Heart right ventricle (tissue), 16 donors: ENCODE data around the gene MTURN. TPM values are rescaled to one million over a fixed set of nuclear protein-coding genes. Genes with fewer than 3 reads are reported as not detected.

Experiments
- ATAC-seq, 8 donors: fragments of 200-7000 bp; cut with Tn5 transposase; one replicate each; pipeline ENCODE4 v1.9.1; 2020; ENCODE audit warnings: mild to moderate bottlenecking in 8 of 8, moderate library complexity in 8 of 8, moderate number of reproducible peaks in 1 of 8
- DNase-seq, 2 donors: peaks; one replicate each; pipeline ENCODE4 v3.0.0-alpha.2; 2020
- H3K27ac ChIP-seq, 10 donors: fragments of 200-600 bp; sonication (generic) in 2 of 10; one replicate each; pipeline versions ENCODE4 v1.5.0 to v1.8.0; 2020 to 2022; ENCODE audit warnings: mild to moderate bottlenecking in 3 of 10
- H3K27me3 ChIP-seq, 7 donors: fragments of 200-600 bp; one replicate each; pipeline ENCODE4 v1.8.0; 2021 to 2022; ENCODE audit warnings: mild to moderate bottlenecking in 2 of 7
- H3K36me3 ChIP-seq, 9 donors: fragments of 200-600 bp; sonication (generic) in 1 of 9; one replicate each; pipeline versions ENCODE4 v1.5.0 to v1.8.0; 2020 to 2022; ENCODE audit warnings: mild to moderate bottlenecking in 2 of 9
- H3K4me1 ChIP-seq, 9 donors: fragments of 200-600 bp; sonication (generic) in 1 of 9; one replicate each; pipeline versions ENCODE4 v1.5.0 to v1.8.0; 2020 to 2022; ENCODE audit warnings: mild to moderate bottlenecking in 4 of 9
- H3K4me3 ChIP-seq, 10 donors: fragments of 200-600 bp; sonication (generic) in 2 of 10; one replicate each; pipeline versions ENCODE4 v1.5.0 to v1.8.0; 2020 to 2022; ENCODE audit warnings: mild to moderate bottlenecking in 7 of 10, moderate library complexity in 2 of 10
- H3K9me3 ChIP-seq, 11 donors: fragments of 200-600 bp in 10 of 11; sonication (generic) in 2 of 11; one replicate each; pipeline versions ENCODE4 v1.5.0 to v1.8.0; 2013 to 2022; ENCODE audit warnings: mild to moderate bottlenecking in 2 of 11, control low read depth in 1 of 11, moderate library complexity in 1 of 11
- WGBS, 2 donors: extraction: QIAGEN DNeasy Blood & Tissue Kit; methylation state at CpG; one replicate each; pipeline ENCODE4 v1.1.7; 2013; ENCODE audit warnings: inconsistent platforms in 1 of 2; 5-methylcytosine and 5-hydroxymethylcytosine counted together
- intact Hi-C, 10 donors: fragments of 100-400 bp; cut with DNase I; formaldehyde crosslinking; loops; one replicate each; pipeline versions ENCODE4 v1.11.1 to v1.14.2; 2022
- polyA plus RNA-seq, 2 donors: library from polyadenylated mRNA; stranded (reverse); fragments of 200-250 nt; gene quantifications; one replicate each; pipeline ENCODE4 v1.2.3, GENCODE V29; 2013
- total RNA-seq, 10 donors: library from RNA; stranded (reverse); fragmentation: NEBNext Ultra II Directional in 3 of 10; extraction: Animal tissue kit (Norgen Biotek cat#: 25700) in 3 of 10; gene quantifications; one replicate each; pipeline versions ENCODE4 v1.2.1 to v1.2.4, GENCODE V29; 2021 to 2023
- TF ChIP-seq, protein P1 (sequence below), 9 donors: fragments of 200-600 bp; sonication (generic) in 2 of 9; IDR thresholded peaks; one replicate each; pipeline versions ENCODE4 v1.5.0 to v1.8.0; 2021 to 2022; ENCODE audit warnings: antibody characterized with exemption in 9 of 9, mild to moderate bottlenecking in 5 of 9, moderate library complexity in 1 of 9
- donor health status: Arrhythmogenic right ventricular cardiomyopathy.
- donor health status: ischemic (EF 13 %, LVEDD 7.1; RV severe dilation, severe dysfunction).
- donor health status: healthy with polysubstance abuse.
- donor health status: DM: no; HTN: yes; CAD: no.
- donor health status: DM: no; HTN: no; CAD: no.
- donor health status: ischemic (EF 25% LVEDD 6.9; RV normal size, moderate dysfunction).
- donor health status: ischemic (EF 25% LVEDD 5.7; RV mildly dilated, moderate dysfunction).
- donor health status: healthy.
- donor health status: DM: yes; HTN: yes; CAD: no.
- donor health status: Ischemic cardiomyopathy.
- donor health status: ischemic (EF 35%, LVEDD 5.7; RV mildly dilated, moderate dysfunction).
- donor health status: nonischemic (EF 11% LVEDD 7.7; RV severe dilation, severe dysfunction).
- donor health status: DM: yes; HTN: yes; CAD: no.
- donor health status: PGD.
- donor health status: ischemic (EF 29% LVEDD 5.4; RV normal size, mild dysfunction).
- donor health status: nonischemic (EF 23%, LVEDD 6.1; RV moderate dilation, normal function).

The MTURN gene
- total and polyA plus RNA-seq, 12 donors, result 8.8 to 46.4 (median 29.0) TPM

- Histone ChIP-seq H3K27me3 (no peaks in the 10 kb centered on the region), H3K36me3 (no peaks in the 10 kb centered on the region), H3K4me3 (no peak overlapping the region), H3K27ac (peak overlapping the region in 1 of 10 donors; percentile 55), H3K4me1 (peaks cover 11 to 78% (median 49%) of the 10 kb centered on the region in 9 donors), H3K9me3 (no peaks in the 10 kb centered on the region)
- TF ChIP-seq, protein P1, sequence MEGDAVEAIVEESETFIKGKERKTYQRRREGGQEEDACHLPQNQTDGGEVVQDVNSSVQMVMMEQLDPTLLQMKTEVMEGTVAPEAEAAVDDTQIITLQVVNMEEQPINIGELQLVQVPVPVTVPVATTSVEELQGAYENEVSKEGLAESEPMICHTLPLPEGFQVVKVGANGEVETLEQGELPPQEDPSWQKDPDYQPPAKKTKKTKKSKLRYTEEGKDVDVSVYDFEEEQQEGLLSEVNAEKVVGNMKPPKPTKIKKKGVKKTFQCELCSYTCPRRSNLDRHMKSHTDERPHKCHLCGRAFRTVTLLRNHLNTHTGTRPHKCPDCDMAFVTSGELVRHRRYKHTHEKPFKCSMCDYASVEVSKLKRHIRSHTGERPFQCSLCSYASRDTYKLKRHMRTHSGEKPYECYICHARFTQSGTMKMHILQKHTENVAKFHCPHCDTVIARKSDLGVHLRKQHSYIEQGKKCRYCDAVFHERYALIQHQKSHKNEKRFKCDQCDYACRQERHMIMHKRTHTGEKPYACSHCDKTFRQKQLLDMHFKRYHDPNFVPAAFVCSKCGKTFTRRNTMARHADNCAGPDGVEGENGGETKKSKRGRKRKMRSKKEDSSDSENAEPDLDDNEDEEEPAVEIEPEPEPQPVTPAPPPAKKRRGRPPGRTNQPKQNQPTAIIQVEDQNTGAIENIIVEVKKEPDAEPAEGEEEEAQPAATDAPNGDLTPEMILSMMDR (IDR thresholded peaks at IDR 0.05), result no peak
- ATAC-seq (no peak), DNase-seq (no peak)
- intact Hi-C loops, result loop anchor here in 1 of 10 donors (10.0 kb wide), 1 partner anchor 77 kb away; no protein-coding TSS in a partner anchor
- 52 to 72% methylated on average over 3 of the region's 3 CpGs for WGBS, 2 donors
Observed at GRCh38 chr7:30177965-30178364, 43.2 kb downstream of the MTURN start.

DNA sequence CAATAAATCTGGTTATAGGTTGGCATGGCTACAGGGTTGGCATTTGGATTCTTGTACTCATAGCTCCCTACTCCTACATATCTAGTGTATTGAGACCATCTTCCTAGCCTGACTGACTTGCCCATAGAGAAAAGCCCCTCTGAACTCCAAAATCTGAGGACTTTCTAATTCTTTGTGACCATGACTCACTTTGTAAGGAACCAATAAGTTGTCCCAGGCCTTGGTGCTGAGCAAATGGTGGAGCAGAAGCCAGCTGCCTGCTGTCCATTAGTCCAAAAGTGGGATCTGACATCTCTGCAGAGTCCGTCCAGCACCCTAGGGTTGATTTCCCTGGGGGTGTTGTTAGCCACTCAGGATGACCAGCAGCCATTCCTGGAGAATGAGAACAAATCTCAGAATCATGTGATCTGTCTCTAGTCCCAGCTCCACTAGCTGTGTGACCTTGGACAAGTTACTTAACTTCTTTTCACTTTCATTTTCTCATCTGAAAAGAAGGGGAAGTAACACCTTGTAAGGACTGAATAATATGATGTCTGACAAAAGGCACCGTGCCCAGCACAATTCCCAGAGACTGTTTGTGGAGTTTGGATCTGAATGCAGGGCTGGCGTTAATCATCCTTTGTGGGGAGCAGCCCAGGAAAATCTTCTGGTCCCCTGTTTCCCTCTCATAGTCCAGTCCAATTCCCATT, 44.1 kb downstream of the MTURN start:
- Histone ChIP-seq H3K9me3 (no peaks in the 10 kb centered on the region), H3K4me1 (peaks cover 7 to 75% (median 44%) of the 10 kb centered on the region in 9 donors), H3K4me3 (no peak overlapping the region), H3K36me3 (no peaks in the 10 kb centered on the region), H3K27me3 (no peaks in the 10 kb centered on the region), H3K27ac (peak overlapping the region in 1 of 10 donors; percentile 64)
- intact Hi-C loops, result loop anchor here in 1 of 10 donors (10.0 kb wide), 1 partner anchor 76 kb away; no protein-coding TSS in a partner anchor
- DNase-seq, result no peak
- TF ChIP-seq, protein P1 (IDR thresholded peaks at IDR 0.05), result no peak
- peak in 1 of 8 donors; percentile 13 for ATAC-seq
- 70 to 89% methylated on average over 3 of the region's 3 CpGs for WGBS, 2 donors

DNA sequence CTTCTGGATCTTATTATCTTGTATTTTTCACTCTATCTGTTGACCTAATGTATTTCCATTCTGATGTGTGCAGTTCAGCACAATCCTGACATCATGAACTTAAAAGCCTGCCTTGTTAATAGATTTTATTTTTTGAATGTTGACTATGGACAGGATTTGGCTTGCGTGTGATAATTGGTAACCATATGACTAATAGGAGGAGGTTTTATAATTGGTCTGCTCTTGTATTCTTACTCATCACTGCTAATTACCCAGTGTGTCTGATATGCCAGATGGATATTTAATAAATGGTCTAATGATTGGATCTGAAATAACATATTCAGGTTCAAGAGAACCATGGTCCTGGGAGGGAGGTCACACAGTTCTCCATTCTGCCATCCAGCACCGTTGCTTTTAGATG, 45.9 kb downstream of the MTURN start:
- ATAC-seq, result no peak
- no peak for DNase-seq
- H3K4me1 ChIP-seq, result peaks cover 0 to 75% (median 42%) of the 10 kb centered on the region in 9 donors
- intact Hi-C loops, result no loop called here
- no peak overlapping the region for H3K4me3 ChIP-seq
- TF ChIP-seq, protein P1 (IDR thresholded peaks at IDR 0.05), result no peak
- H3K36me3 ChIP-seq, result no peaks in the 10 kb centered on the region
- no peaks in the 10 kb centered on the region for H3K27me3 ChIP-seq
- no peak overlapping the region for H3K27ac ChIP-seq
- peaks cover 0 to 4% (median 0%) of the 10 kb centered on the region in 11 donors for H3K9me3 ChIP-seq
- WGBS, 2 donors, result 96% methylated on average over 2 of the region's 2 CpGs

DNA sequence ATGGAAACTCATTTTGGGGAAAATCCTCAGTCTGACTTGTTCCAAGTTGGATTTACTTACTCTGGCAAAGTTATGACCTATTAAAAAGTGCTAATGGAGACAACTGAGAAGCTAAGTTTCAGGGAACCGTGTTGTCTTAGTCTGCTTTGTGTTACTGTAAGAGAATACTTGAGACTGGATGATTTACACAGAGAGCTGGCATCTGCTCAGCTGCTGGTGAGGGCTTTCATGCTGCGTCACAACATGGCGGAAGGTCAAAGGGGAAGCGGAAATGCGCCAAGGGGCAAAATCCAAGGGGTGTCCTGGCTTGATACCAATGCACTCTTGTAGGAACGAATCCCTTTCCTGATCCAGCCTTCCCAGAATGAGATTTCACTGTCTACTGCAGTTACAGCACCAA, 46.4 kb downstream of the MTURN start:
- ATAC-seq (no peak), DNase-seq (no peak)
- H3K4me1 ChIP-seq, result peaks cover 0 to 71% (median 39%) of the 10 kb centered on the region in 9 donors
- TF ChIP-seq, protein P1 (IDR thresholded peaks at IDR 0.05), result no peak
- no peaks in the 10 kb centered on the region for H3K36me3 ChIP-seq
- no peaks in the 10 kb centered on the region for H3K27me3 ChIP-seq
- peak overlapping the region in 5 of 10 donors; percentile 32 to 67 (median 57) for H3K27ac ChIP-seq
- intact Hi-C loops, result no loop called here
- H3K4me3 ChIP-seq, result no peak overlapping the region
- peaks cover 0 to 4% (median 0%) of the 10 kb centered on the region in 11 donors for H3K9me3 ChIP-seq
- 84 to 90% methylated on average over 6 of the region's 6 CpGs for WGBS, 2 donors
